ENCODE measurements around the gene CARS1.

The CARS1 gene

GRCh38 chr11:3051196-3052108, 5.8 kb downstream of the CARS1 start:
- Histone ChIP-seq H3K4me2 (ENCODE audit: low read depth, low read length, poor library complexity, severe bottlenecking) (peak overlapping the region; percentile 74), H2AFZ (ENCODE audit: low read length) (no peak overlapping the region), H4K20me1 (ENCODE audit: insufficient read depth, low read length, poor library complexity, severe bottlenecking) (peaks cover 12% of the 10 kb centered on the region), H3K79me2 (ENCODE audit: insufficient read depth, low read length) (peaks cover 79% of the 10 kb centered on the region), H3K4me1 (ENCODE audit: insufficient read depth, low read length, poor library complexity, severe bottlenecking) (peaks cover 29% of the 10 kb centered on the region), H3K4me3 (ENCODE audit: low read length, poor library complexity, severe bottlenecking) (peak overlapping the region; percentile 42), H3K27me3 (ENCODE audit: insufficient read depth, low read length, poor library complexity, severe bottlenecking) (no peaks in the 10 kb centered on the region), H3K36me3 (ENCODE audit: insufficient read depth, low read length) (no peaks in the 10 kb centered on the region), H3K9me3 (ENCODE audit: insufficient read depth, low read depth, low read length) (no peaks in the 10 kb centered on the region), H3F3A (ENCODE audit: low read depth) (no peaks in the 10 kb centered on the region), H3K9ac (ENCODE audit: low read depth, low read length, poor library complexity, severe bottlenecking) (peak overlapping the region; percentile 37), H3K9me2 (replicated peaks; ENCODE audit: low read depth, low read length) (no peaks in the 10 kb centered on the region)
- TF ChIP-seq CTCF (conservative IDR thresholded peaks at IDR 0.05; ENCODE audit: low read length) (peak; percentile 27; the same call in 1 of the 2 replicates), EZH2phosphoT487 (IDR thresholded peaks at IDR 0.05; ENCODE audit: borderline replicate concordance) (no peak)

GRCh38 chr11:3050386-3051195, 6.6 kb downstream of the CARS1 start:
- Histone ChIP-seq H3K9me3 (ENCODE audit: insufficient read depth, low read depth, low read length) (no peaks in the 10 kb centered on the region), H4K20me1 (ENCODE audit: insufficient read depth, low read length, poor library complexity, severe bottlenecking) (peaks cover 10% of the 10 kb centered on the region), H3K9me2 (replicated peaks; ENCODE audit: low read depth, low read length) (no peaks in the 10 kb centered on the region), H3K4me3 (ENCODE audit: low read length, poor library complexity, severe bottlenecking) (no peak overlapping the region), H3K27me3 (ENCODE audit: insufficient read depth, low read length, poor library complexity, severe bottlenecking) (no peaks in the 10 kb centered on the region), H3K9ac (ENCODE audit: low read depth, low read length, poor library complexity, severe bottlenecking) (peak overlapping the region; percentile 37), H2AFZ (ENCODE audit: low read length) (no peak overlapping the region), H3F3A (ENCODE audit: low read depth) (no peaks in the 10 kb centered on the region), H3K4me2 (ENCODE audit: low read depth, low read length, poor library complexity, severe bottlenecking) (peak overlapping the region; percentile 74), H3K79me2 (ENCODE audit: insufficient read depth, low read length) (peaks cover 72% of the 10 kb centered on the region), H3K36me3 (ENCODE audit: insufficient read depth, low read length) (no peaks in the 10 kb centered on the region), H3K4me1 (ENCODE audit: insufficient read depth, low read length, poor library complexity, severe bottlenecking) (peaks cover 21% of the 10 kb centered on the region)
- TF ChIP-seq EZH2phosphoT487 (IDR thresholded peaks at IDR 0.05; ENCODE audit: borderline replicate concordance) (no peak), CTCF (conservative IDR thresholded peaks at IDR 0.05; ENCODE audit: low read length) (no peak)

DNA sequence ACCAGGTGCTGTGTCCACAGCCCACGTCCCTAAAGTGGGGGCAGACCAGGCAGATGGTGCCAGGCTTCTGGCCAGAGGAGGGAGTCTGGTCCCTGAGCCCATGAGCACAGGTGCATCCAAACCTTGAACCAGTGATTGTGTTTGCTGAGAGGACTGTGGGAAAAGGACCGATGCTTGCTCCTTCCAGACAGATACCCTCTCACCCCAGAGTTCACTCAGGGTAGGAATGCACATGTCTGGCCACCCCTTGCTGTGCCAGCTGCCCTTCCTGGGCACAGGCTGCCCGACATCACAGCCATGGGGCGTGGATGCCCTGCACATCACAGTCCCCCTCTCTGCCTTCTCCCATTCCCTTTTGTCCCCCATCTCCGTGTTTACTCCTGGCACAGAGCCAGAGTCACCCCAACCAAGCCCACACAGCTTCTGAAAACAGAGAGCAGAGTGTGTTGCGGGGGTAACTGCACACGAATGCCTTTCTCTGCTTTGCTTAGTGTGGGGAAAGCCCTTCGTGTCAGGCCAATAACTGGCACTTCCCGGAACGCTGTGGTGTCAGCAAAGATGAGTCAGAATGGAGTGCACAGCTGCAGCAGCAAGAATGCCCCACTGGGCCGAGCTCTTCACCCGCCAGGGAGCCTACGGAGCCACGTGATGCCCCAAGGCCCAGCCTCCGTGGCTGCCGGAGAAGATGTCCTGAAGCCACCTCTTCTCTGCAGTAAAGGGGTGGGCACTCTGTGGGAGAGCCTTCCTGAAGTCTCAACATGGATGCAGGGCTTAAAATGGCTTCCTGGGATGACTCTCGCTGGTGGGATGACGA, 7.6 kb downstream of the CARS1 start:
- no peaks in the 10 kb centered on the region; the same call in 1 of the 2 replicates for H3K36me3 ChIP-seq (ENCODE audit: insufficient read depth, low read length)

More for the DNA sequence above, 7.6 kb downstream of the CARS1 start:
- H3K27me3 ChIP-seq (ENCODE audit: insufficient read depth, low read length, poor library complexity, severe bottlenecking) = no peaks in the 10 kb centered on the region
- H3K9me2 ChIP-seq (replicated peaks; ENCODE audit: low read depth, low read length) = no peaks in the 10 kb centered on the region
- no peak overlapping the region for H3K9ac ChIP-seq (ENCODE audit: low read depth, low read length, poor library complexity, severe bottlenecking)
- no peaks in the 10 kb centered on the region for H3F3A ChIP-seq (ENCODE audit: low read depth)
- H4K20me1 ChIP-seq (ENCODE audit: insufficient read depth, low read length, poor library complexity, severe bottlenecking) = peaks cover 10% of the 10 kb centered on the region
- H3K4me1 ChIP-seq (ENCODE audit: insufficient read depth, low read length, poor library complexity, severe bottlenecking) = peaks cover 18% of the 10 kb centered on the region
- H2AFZ ChIP-seq (ENCODE audit: low read length) = no peak overlapping the region
- TF ChIP-seq EZH2phosphoT487 (IDR thresholded peaks at IDR 0.05; ENCODE audit: borderline replicate concordance) = no peak
- TF ChIP-seq CTCF (conservative IDR thresholded peaks at IDR 0.05; ENCODE audit: low read length) = no peak
- H3K79me2 ChIP-seq (ENCODE audit: insufficient read depth, low read length) = peaks cover 63% of the 10 kb centered on the region
- H3K9me3 ChIP-seq (ENCODE audit: insufficient read depth, low read depth, low read length) = no peaks in the 10 kb centered on the region
- H3K4me2 ChIP-seq (ENCODE audit: low read depth, low read length, poor library complexity, severe bottlenecking) = no peak overlapping the region
- no peak overlapping the region for H3K4me3 ChIP-seq (ENCODE audit: low read length, poor library complexity, severe bottlenecking)
